CD14-positive monocyte (primary cell): ENCODE data around the gene ZNF688. TPM values are rescaled to one million over a fixed set of nuclear protein-coding genes. Genes with fewer than 3 reads are reported as not detected.
A peak's percentile ranks its signal among the peaks of the same experiment; 100 is the strongest.

Experiments used
- DNase-seq, 3 donors: peaks; one replicate each; pipeline ENCODE4 v3.0.0-alpha.2; 2011 to 2022
- H2AFZ ChIP-seq: 2 replicates; pipeline ENCODE4 v1.6.0; 2012; ENCODE audit warnings: mild to moderate bottlenecking, low read depth, low read length, inconsistent platforms; ENCODE audit not compliant: insufficient read depth, poor library complexity, severe bottlenecking
- H3K27ac ChIP-seq, 2 donors: 1 replicate in 1 of 2; 2 replicates in 1 of 2; pipeline ENCODE4 v1.5.1; 2012 to 2013; ENCODE audit warnings: low read length in 2 of 2, control low read depth in 1 of 2, inconsistent platforms in 1 of 2, low read depth in 1 of 2, mild to moderate bottlenecking in 1 of 2
- H3K27me3 ChIP-seq, 2 donors: one replicate each; pipeline versions ENCODE4 v1.6.0 to v1.6.1; 2011 to 2013; ENCODE audit warnings: low read length in 2 of 2; ENCODE audit not compliant: control insufficient read depth in 2 of 2, insufficient read depth in 2 of 2
- H3K36me3 ChIP-seq, 2 donors: replicated peaks in 1 of 2; 1 replicate in 1 of 2; 2 replicates in 1 of 2; pipeline versions ENCODE4 v1.5.1 to v1.6.1; 2012 to 2013; ENCODE audit warnings: low read length in 2 of 2, control low read depth in 1 of 2, inconsistent platforms in 1 of 2, mild to moderate bottlenecking in 1 of 2; ENCODE audit not compliant: insufficient read depth in 2 of 2, control insufficient read depth in 1 of 2
- H3K4me1 ChIP-seq, 2 donors: 1 replicate in 1 of 2; 2 replicates in 1 of 2; pipeline versions ENCODE4 v1.5.1 to v1.6.1; 2012 to 2013; ENCODE audit warnings: low read length in 2 of 2, control low read depth in 1 of 2, inconsistent platforms in 1 of 2, mild to moderate bottlenecking in 1 of 2, moderate library complexity in 1 of 2; ENCODE audit not compliant: insufficient read depth in 2 of 2, control insufficient read depth in 1 of 2
- H3K4me2 ChIP-seq: replicated peaks from 2 replicates; pipeline ENCODE3; 2012; ENCODE audit warnings: low read length, moderate library complexity, mild to moderate bottlenecking; ENCODE audit not compliant: poor library complexity, severe bottlenecking; ENCODE audit errors: extremely low read depth
- H3K4me3 ChIP-seq, 3 experiments: fragments of 200-600 bp in 1 of 3; sonication (generic) in 1 of 3; replicated peaks in 1 of 3; 1 replicate in 2 of 3; 2 replicates in 1 of 3; pipeline ENCODE4 v1.5.1; 2011 to 2013; ENCODE audit warnings: low read length in 3 of 3, mild to moderate bottlenecking in 3 of 3, control low read depth in 2 of 3, low read depth in 2 of 3, inconsistent platforms in 1 of 3, moderate library complexity in 1 of 3
- H3K79me2 ChIP-seq: 2 replicates; pipeline ENCODE4 v1.6.0; 2012; ENCODE audit warnings: mild to moderate bottlenecking, control low read depth, inconsistent platforms, low read length, moderate library complexity; ENCODE audit not compliant: insufficient read depth
- H3K9ac ChIP-seq: 2 replicates; pipeline ENCODE4 v1.6.0; 2017; ENCODE audit warnings: low read length, mild to moderate bottlenecking; ENCODE audit not compliant: insufficient read depth, poor library complexity, severe bottlenecking
- H3K9me3 ChIP-seq, 2 donors: replicated peaks in 1 of 2; 1 replicate in 1 of 2; 2 replicates in 1 of 2; pipeline versions ENCODE4 v1.5.1 to v1.6.1; 2012 to 2013; ENCODE audit warnings: low read length in 2 of 2, control low read depth in 1 of 2; ENCODE audit not compliant: control insufficient read depth in 1 of 2, insufficient read depth in 1 of 2
- H4K20me1 ChIP-seq: 2 replicates; pipeline ENCODE4 v1.6.0; 2012; ENCODE audit warnings: mild to moderate bottlenecking, low read length, control low read depth, moderate library complexity; ENCODE audit not compliant: insufficient read depth
- H3K27ac Mint-ChIP-seq, 7 donors: one replicate each; pipeline ENCODE4 v1.8.0; 2020; ENCODE audit warnings: mild to moderate bottlenecking in 7 of 7, mixed read lengths in 7 of 7, moderate library complexity in 6 of 7, inconsistent platforms in 2 of 7
- H3K27me3 Mint-ChIP-seq, 3 donors: one replicate each; pipeline ENCODE4 v1.8.0; 2021 to 2022; ENCODE audit warnings: low read depth in 3 of 3, mild to moderate bottlenecking in 3 of 3, mixed read lengths in 3 of 3, moderate library complexity in 3 of 3, inconsistent platforms in 1 of 3
- H3K36me3 Mint-ChIP-seq, 2 donors: one replicate each; pipeline ENCODE4 v1.8.0; 2020; ENCODE audit warnings: mixed read lengths in 2 of 2, inconsistent platforms in 1 of 2, mild to moderate bottlenecking in 1 of 2
- H3K4me1 Mint-ChIP-seq: one replicate; pipeline ENCODE4 v1.8.0; 2020; ENCODE audit warnings: mild to moderate bottlenecking, mixed read lengths
- H3K4me3 Mint-ChIP-seq, 2 donors: one replicate each; pipeline ENCODE4 v1.8.0; 2020; ENCODE audit warnings: mild to moderate bottlenecking in 2 of 2, mixed read lengths in 2 of 2, moderate library complexity in 1 of 2
- H3K9me3 Mint-ChIP-seq, 7 donors: one replicate each; pipeline ENCODE4 v1.8.0; 2020 to 2022; ENCODE audit warnings: mixed read lengths in 7 of 7, mild to moderate bottlenecking in 6 of 7, moderate library complexity in 6 of 7, inconsistent platforms in 2 of 7
- WGBS: methylation state at CpG from one replicate; pipeline ENCODE4 v1.1.5; 2013; ENCODE audit warnings: missing lambda C conversion rate; ENCODE audit not compliant: insufficient coverage; 5-methylcytosine and 5-hydroxymethylcytosine counted together
- intact Hi-C, 2 donors: fragments of 100-400 bp; cut with micrococcal nuclease; formaldehyde crosslinking; loops; one replicate each; pipeline versions ENCODE4 v1.15.0 to v1.15.1; 2023
- polyA plus RNA-seq, 3 donors: library from polyadenylated mRNA; depleted of rRNA in 1 of 3; unstranded in 2 of 3; stranded (reverse) in 1 of 3; fragments of 300-500 nt in 2 of 3; fragments of >200 nt in 1 of 3; fragmentation: Illumina TruSeq in 2 of 3; gene quantifications; 1 replicate in 2 of 3; 2 replicates in 1 of 3; pipeline ENCODE4 v1.2.3, GENCODE V29; 2012 to 2021
- TF ChIP-seq, protein P1 (sequence below): fragments of 200-600 bp; IDR thresholded peaks from one replicate; pipeline ENCODE4 v1.8.0; 2022; ENCODE audit warnings: antibody characterized with exemption, mild to moderate bottlenecking

ZNF688 gene
- polyA plus RNA-seq, 3 donors: 10.3 to 24.1 (median 18.9) TPM

GRCh38 chr16:30569746-30570635 lies 1.5 kb downstream of the ZNF688 start:
- TF ChIP-seq, protein P1, sequence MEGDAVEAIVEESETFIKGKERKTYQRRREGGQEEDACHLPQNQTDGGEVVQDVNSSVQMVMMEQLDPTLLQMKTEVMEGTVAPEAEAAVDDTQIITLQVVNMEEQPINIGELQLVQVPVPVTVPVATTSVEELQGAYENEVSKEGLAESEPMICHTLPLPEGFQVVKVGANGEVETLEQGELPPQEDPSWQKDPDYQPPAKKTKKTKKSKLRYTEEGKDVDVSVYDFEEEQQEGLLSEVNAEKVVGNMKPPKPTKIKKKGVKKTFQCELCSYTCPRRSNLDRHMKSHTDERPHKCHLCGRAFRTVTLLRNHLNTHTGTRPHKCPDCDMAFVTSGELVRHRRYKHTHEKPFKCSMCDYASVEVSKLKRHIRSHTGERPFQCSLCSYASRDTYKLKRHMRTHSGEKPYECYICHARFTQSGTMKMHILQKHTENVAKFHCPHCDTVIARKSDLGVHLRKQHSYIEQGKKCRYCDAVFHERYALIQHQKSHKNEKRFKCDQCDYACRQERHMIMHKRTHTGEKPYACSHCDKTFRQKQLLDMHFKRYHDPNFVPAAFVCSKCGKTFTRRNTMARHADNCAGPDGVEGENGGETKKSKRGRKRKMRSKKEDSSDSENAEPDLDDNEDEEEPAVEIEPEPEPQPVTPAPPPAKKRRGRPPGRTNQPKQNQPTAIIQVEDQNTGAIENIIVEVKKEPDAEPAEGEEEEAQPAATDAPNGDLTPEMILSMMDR: no peak
- whole genome bisulfite sequencing: 93% methylated on average over 42 of the region's 44 CpGs
- H3K36me3 ChIP-seq: no peaks in the 10 kb centered on the region
- peak overlapping the region in 5 of 7 donors; percentile 18 to 45 (median 35) for H3K27ac Mint-ChIP-seq
- no peaks in the 10 kb centered on the region for H4K20me1 ChIP-seq
- peak overlapping the region in 1 of 3 experiments; percentile 87 for H3K4me3 ChIP-seq
- H3K79me2 ChIP-seq: peaks cover 17% of the 10 kb centered on the region
- peak overlapping the region in 1 of 2 donors; percentile 3 for H3K27ac ChIP-seq
- no peak overlapping the region for H3K9ac ChIP-seq
- intact Hi-C loops: loop anchor here (5.0 kb wide), 2 partner anchors 33 to 87 kb away; partner anchors contain the start of gene FBRS (in 1 of the 2)
- H3K9me3 Mint-ChIP-seq: no peaks in the 10 kb centered on the region
- peaks cover 48 to 56% of the 10 kb centered on the region in 2 donors for H3K4me1 ChIP-seq
- no peak overlapping the region for H3K4me3 Mint-ChIP-seq
- H2AFZ ChIP-seq: no peak overlapping the region
- no peaks in the 10 kb centered on the region for H3K9me3 ChIP-seq
- H3K27me3 Mint-ChIP-seq: peaks cover 1 to 6% (median 3%) of the 10 kb centered on the region in 3 donors
- DNase-seq: peak in 1 of 3 donors; percentile 26
- H3K36me3 Mint-ChIP-seq: no peaks in the 10 kb centered on the region
- no peaks in the 10 kb centered on the region for H3K27me3 ChIP-seq
- H3K4me2 ChIP-seq: peak overlapping the region; percentile 97
- peaks cover 43% of the 10 kb centered on the region for H3K4me1 Mint-ChIP-seq

- Mint-ChIP-seq H3K27ac (peak overlapping the region in 6 of 7 donors; percentile 13 to 95 (median 64)), H3K27me3 (peaks cover 1 to 6% (median 3%) of the 10 kb centered on the region in 3 donors), H3K9me3 (no peaks in the 10 kb centered on the region), H3K4me3 (no peak overlapping the region), H3K4me1 (peaks cover 38% of the 10 kb centered on the region), H3K36me3 (no peaks in the 10 kb centered on the region)
- H3K79me2 ChIP-seq: peaks cover 17% of the 10 kb centered on the region
- no peaks in the 10 kb centered on the region for H4K20me1 ChIP-seq
- peaks cover 48 to 55% of the 10 kb centered on the region in 2 donors for H3K4me1 ChIP-seq
- no peak overlapping the region for H3K4me2 ChIP-seq
- DNase-seq: no peak
- intact Hi-C loops: no loop called here
- H2AFZ ChIP-seq: no peak overlapping the region
- no peak overlapping the region for H3K9ac ChIP-seq
- no peak overlapping the region for H3K4me3 ChIP-seq
- peak overlapping the region in 1 of 2 donors; percentile 92 for H3K27ac ChIP-seq
- no peaks in the 10 kb centered on the region for H3K36me3 ChIP-seq
- 100% methylated on average over 2 of the region's 3 CpGs for WGBS
- H3K27me3 ChIP-seq: no peaks in the 10 kb centered on the region
- TF ChIP-seq, protein P1: no peak
- no peaks in the 10 kb centered on the region for H3K9me3 ChIP-seq
Measured at GRCh38 chr16:30569281-30569680, 2.2 kb downstream of the ZNF688 start.
